ELF-1 (cell line): ENCODE measurements around the gene SEC23B.
"Not testable (repeated sequence)": the region's sequence is repeated elsewhere in the genome, so short reads cannot be mapped to it uniquely, and the experiment has no call there.

ENCODE experiments used
- DNase-seq: peaks from one replicate; pipeline ENCODE4 v3.0.0-alpha.2; 2016; ENCODE audit warnings: low read depth, low spot score

SEC23B gene

GRCh38 chr20:18524646-18525045, 16.9 kb downstream of the SEC23B start:
- no peak for DNase-seq

- not testable (repeated sequence) for DNase-seq
Observed at GRCh38 chr20:18526761-18527160, 19.0 kb downstream of the SEC23B start.

- DNase-seq = no peak
Observed at GRCh38 chr20:18527339-18527738, 19.6 kb downstream of the SEC23B start.

GRCh38 chr20:18527836-18528235, 20.1 kb downstream of the SEC23B start:
- no peak for DNase-seq

DNA sequence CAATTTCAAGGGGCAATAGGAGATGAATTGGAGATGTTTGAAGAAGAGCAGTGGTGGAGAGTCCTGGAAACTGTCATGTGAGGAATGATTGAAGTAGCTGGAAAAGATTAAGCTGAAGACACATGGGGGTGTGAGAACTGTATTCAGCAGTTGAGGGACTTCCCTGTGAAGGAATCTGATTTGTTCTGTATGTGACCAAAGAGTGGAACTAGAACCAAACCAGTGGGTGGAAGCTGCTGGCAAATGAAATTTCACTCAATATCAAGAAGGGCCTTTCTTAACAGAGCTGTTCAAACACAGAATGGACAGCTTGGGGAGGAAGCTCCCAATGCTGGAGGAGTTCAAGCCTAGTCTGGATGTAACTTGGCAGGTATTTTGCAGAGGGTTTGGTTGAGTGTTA, 21.3 kb downstream of the SEC23B start:
- no peak for DNase-seq

DNA sequence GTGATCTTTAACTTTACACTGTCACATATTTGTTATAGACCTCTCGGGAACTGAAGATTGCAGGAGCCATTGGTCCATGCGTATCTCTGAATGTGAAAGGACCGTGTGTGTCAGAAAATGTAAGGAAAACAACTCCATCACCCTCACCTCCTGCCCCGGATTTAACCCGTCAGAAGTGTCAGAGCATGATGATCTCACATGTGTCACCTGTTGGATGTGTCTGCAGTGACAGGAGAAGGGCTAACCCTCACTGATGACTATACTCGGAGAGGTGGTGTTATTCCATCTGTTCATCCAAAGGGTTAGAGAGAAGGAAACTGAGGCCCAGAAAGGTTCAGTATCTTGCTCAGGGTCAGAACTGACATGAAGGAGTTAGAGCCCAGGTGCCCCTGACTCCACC, 24.9 kb downstream of the SEC23B start:
- DNase-seq = no peak

- DNase-seq = no peak
Observed at GRCh38 chr20:18533491-18533890, 25.8 kb downstream of the SEC23B start.

DNA sequence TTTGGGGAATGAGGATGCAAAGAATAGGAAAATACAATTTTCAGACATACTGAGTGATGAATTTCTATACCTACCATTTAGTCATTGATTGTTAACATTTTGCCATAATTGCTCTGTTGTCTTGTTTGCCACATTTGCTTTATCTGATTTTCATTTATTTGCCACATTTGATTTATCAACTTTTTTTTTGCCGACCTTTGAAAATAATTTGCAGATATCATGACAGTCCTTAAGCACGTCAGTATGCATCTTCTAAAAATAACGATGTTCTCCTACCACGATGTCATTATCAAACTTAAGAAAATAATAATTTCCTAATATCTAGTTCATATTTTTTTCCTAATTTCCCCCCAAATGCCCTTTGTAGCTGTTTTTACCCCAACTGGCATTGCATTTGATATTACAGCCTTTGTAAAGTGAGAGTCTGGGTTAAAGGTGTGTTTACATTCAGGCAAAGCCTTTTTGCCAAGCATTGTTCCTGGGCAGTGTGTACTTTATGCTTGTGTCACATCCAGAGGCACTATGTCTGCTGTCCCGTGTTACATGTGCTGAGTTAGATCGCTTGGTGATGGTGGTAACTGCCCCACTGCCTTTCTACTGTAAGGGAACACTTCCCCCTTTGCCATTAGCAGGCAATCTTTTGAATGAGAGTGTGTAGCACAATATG, 26.4 kb downstream of the SEC23B start:
- no peak for DNase-seq

DNA sequence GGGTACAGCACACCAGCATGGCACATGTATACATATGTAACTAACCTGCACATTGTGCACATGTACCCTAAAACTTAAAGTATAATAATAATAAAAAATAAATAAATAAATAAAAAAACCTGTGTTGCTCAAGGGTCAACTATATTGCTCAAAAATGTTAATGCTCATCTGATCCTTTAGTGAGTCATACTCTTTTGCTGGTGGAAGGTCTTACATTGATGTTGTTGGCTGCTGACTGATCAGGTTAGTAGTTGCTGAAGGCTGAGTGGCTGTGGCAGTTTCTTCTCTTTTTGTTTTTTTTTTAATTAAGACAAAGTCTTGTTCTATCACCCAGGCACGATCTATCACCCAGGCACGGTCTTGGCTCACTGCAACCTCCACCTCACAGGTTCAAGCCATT, 29.9 kb downstream of the SEC23B start:
- DNase-seq = no peak

GRCh38 chr20:18541741-18542140, 34.0 kb downstream of the SEC23B start:
- no peak for DNase-seq

GRCh38 chr20:18543216-18543615, 35.5 kb downstream of the SEC23B start:
- no peak for DNase-seq

- DNase-seq = no peak
Observed at GRCh38 chr20:18543932-18544331, 36.2 kb downstream of the SEC23B start.

DNA sequence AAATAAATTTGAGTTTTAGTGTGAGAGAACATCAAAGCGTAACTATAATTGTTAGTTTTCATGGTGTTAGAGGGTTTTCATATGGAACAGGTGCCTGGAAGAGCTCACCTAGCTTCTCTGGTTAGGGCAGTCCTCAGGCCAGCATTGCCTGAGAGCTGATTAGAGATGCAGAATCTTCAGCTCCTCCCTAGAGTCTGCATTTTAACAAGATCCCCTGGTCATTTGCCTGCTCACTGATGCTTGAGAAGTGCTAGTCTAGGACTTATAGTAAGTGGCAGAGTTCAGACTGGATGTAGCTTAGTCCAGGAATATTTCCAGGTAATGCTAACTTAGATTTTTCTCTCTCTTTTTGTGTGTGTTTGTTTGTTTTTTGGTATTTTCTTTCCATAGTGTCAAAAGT, 37.8 kb downstream of the SEC23B start:
- no peak for DNase-seq

DNA sequence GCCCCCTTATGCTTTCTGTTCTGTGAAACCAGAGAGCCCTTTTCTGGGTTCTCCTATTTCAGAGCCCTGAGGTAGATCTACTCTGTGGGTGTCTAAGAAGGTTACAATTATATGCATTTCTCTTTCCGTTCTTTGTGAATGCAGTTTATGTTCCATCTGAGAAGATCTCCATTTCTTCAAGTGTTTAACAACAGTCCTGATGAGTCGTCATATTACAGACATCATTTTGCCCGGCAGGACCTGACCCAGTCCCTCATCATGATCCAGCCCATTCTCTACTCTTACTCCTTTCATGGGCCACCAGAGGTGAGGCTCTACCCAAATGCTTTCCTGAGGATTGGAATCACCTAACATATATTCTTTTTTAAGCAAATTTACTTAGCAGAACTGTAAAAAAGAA, 40.7 kb downstream of the SEC23B start:
- DNase-seq = no peak

DNA sequence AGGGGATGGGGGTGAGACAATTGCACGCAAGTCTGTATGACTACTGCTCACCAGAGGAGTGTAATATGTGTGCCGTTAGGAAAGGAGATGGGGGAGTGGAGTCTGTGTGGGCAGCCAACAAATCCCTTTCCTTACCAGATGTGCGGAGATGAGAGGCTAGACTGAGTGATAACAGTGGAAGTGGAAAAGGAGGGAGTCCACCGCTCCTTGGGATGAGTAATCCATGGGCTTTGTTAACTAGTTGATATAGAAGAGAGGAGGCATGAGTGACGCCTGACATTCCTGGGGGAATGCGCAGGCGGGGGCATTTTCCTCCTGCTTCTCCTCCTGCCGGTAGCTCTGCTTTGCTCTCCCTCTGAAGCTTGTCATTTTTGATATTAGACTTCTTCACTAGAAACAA, 46.0 kb downstream of the SEC23B start:
- no peak for DNase-seq

- DNase-seq = peak; percentile 93
Observed at GRCh38 chr20:18566892-18567738, 59.4 kb downstream of the SEC23B start, which contains the start of gene SMIM26. TSS of gene SMIM26 (plus strand) at chr20:18567432. CDS start at chr20:18567479, 47 bp downstream.

- no peak for DNase-seq
Observed at GRCh38 chr20:18567739-18568091, 60.0 kb downstream of the SEC23B start.

GRCh38 chr20:18571009-18571408, 63.3 kb downstream of the SEC23B start:
- DNase-seq = no peak

GRCh38 chr20:18571578-18571977, 63.8 kb downstream of the SEC23B start:
- DNase-seq = no peak

- DNase-seq = no peak
Observed at GRCh38 chr20:18577942-18578341, 70.2 kb downstream of the SEC23B start.

DNA sequence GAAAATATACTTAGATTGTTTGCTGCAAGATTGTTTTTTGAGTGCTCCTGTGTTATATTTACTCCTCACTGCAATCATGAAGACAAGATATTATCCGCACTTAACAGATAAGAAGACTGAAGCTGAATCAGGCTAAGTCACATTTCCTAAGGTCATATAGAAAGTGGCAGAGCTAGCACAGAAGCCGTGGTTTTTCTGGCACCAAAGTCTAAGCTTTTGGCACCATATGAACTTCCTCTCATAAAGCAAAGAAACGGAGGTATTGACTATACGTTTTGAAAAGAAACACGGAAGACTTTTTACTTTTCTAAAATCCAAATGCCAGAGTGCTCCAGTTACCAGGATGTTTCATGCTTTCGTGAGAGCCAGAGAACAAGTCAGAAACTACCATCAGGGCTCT, 70.8 kb downstream of the SEC23B start:
- no peak for DNase-seq

DNA sequence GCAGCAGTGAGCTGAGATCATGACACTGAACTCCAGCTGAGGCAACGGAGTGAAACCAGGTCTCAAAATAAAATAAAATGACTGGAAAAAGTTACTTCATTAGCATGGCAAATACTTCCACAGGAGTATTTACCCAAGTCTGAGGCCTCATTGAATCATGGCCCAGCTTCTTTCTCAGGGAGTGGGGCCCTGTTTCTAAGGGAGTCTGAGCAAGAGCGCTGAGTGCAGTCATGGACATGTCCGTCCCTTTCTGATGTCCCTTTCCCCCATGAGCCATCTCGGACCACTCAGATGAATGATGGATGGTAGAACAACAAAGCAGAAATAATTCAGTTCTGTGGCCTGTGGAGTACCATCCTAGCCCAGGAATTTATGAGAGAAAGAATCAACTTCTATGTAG, 72.3 kb downstream of the SEC23B start:
- DNase-seq = no peak

- peak; percentile 58 for DNase-seq
Observed at GRCh38 chr20:18585134-18585533, 77.4 kb downstream of the SEC23B start.
